Activated gamma-delta T cell (primary cell): Measurements from ENCODE around the gene MRNIP.
A peak's percentile ranks its signal among the peaks of the same experiment; 100 is the strongest.

Experiments used
- DNase-seq: peaks from one replicate; lab custom pipeline; 2025; lab: John Stamatoyannopoulos, UW
- total RNA-seq, 2 donors: gene quantifications; one replicate each; lab custom pipeline; 2026; lab: John Stamatoyannopoulos, UW

MRNIP gene, protein sequence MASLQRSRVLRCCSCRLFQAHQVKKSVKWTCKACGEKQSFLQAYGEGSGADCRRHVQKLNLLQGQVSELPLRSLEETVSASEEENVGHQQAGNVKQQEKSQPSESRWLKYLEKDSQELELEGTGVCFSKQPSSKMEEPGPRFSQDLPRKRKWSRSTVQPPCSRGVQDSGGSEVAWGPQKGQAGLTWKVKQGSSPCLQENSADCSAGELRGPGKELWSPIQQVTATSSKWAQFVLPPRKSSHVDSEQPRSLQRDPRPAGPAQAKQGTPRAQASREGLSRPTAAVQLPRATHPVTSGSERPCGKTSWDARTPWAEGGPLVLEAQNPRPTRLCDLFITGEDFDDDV
- 85.0 to 116 reads per million in 2 donors for total RNA-seq

- peak; percentile 82 for DNase-seq
These were observed at the start of gene MRNIP for GRCh38 chr5:179858586-179859427. Gene MRNIP, minus strand, starts transcription at chr5:179858817. Its CDS starts 21 bp downstream, at chr5:179858796.

GRCh38 chr5:179907556-179908324, 49.1 kb upstream of the MRNIP start, which contains the start of gene TBC1D9B:
Gene TBC1D9B, minus strand, starts transcription at chr5:179907897. Its CDS starts 76 bp downstream, at chr5:179907821.
- peak; percentile 62 for DNase-seq

DNA sequence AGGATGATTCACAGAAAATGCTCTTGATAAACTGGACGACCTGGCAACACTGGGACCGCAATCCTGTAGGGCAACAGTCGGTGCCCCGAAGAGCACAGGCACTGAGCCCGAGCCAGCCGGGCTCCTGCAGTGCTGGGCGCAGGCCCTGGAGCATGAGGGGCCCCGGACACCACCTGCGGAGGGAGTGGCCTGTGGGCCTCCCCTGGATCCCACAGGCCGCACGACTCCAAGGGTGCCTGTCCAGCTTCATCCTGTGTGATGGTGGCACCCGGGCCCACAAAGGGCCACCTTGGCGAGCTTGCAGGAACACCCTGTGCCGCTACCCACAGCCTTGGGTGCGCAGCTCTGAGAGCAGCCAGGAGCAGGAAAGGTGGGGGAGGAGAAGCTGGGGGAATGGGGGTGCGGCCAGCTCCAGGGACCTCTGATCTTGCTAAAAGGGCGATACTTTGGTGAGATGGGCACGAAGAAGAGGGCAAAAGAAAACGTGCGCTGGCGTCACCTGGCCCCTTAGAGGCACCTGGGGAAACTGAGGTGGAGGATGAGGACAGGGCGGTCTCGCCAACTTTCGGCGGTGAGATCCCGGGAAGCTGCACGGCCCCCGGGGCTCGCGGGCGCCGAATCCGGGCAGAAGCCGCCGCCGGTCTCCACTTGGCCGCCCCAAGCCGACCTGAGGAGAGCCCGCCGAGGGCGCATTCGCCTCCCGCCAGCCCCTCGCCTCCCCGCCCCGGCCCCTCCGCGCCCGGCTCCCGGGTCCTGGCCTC, 48.4 kb upstream of the MRNIP start:
- DNase-seq = no peak

GRCh38 chr5:179906294-179906794, 47.7 kb upstream of the MRNIP start:
- DNase-seq = no peak

- DNase-seq = no peak
These were observed 46.5 kb upstream of the MRNIP start for GRCh38 chr5:179905161-179905560.

GRCh38 chr5:179904463-179905160, 46.0 kb upstream of the MRNIP start:
- DNase-seq = no peak

- no peak for DNase-seq
These were observed 44.1 kb upstream of the MRNIP start for GRCh38 chr5:179902763-179903158.

DNA sequence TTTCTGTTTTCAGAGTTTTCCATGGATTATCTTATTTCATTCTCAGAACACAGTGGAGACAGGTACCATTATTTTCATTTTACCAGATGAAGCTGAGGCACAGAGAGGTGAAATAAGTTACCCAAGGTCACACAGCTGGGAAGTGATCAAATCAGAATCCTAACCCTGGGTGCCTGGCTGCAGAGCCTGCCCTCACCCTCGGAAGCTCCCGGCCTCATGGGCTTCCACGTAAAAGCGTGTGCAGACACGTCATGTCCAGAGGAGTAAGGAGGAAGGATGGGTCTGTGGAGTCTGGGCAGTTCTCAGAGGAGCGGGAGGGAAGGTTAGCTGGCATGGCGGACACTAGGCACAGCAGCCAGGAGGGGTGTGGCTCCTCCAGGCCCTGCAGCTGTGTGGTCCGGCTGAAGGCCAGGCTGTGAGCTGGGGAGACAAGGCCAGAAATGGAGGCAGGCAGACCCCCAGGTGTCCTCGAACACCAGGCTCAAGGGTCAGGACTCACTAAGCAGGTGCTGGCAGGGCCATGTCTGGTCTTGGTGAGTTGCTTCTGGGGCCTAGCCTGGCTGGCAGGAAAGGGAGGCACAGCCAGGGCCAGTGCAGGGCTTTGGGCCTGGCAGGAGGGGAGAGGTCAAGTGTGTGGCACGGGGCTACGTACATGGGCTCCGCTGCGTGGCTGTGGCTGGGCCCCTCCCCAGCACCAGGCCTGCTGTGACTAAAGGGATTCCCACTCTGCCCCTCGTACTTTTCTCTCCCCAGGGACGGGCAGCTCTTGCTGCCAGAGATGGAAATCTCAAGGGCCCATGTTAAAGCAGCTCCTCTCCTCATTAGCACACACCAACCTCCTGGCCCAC, 43.5 kb upstream of the MRNIP start:
- DNase-seq = no peak

DNA sequence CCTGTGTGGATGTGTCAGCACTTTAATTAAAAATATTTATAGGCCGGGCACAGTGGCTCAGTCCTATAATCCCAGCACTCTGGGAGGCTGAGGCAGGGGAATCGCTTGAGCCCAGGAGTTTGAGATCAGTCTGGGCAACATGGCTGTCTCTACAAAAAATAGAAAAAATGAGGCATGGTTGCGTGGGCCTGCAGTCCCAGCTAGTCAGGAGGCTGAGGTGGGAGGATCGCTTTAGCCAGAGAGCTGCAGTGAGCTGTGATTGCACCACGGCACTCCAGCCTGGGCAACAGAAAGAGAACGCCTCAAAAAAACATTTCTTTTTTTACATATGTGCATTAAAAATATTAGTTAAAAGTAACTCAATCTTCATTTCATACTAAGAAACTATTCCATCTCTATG, 42.8 kb upstream of the MRNIP start:
- no peak for DNase-seq

DNA sequence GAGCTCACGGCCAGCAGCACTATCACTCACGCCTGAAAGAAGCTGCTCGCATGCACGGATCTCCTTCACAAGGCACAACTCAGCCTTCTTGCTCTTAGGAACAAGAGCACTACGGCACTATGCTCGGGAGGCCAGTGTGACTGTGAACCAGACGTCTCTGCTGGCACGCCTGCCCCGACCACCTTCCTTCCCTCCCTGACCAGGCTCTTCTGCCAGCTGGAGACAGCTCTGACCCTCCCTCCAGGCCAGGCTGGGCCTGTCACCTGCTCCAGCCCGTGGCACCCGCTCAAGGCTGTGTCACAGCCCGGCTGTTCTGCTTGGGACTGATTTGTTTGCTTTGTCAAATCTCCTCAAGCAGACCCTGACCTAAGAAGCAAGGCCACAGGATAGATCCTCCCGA, 42.1 kb upstream of the MRNIP start:
- DNase-seq = no peak

DNA sequence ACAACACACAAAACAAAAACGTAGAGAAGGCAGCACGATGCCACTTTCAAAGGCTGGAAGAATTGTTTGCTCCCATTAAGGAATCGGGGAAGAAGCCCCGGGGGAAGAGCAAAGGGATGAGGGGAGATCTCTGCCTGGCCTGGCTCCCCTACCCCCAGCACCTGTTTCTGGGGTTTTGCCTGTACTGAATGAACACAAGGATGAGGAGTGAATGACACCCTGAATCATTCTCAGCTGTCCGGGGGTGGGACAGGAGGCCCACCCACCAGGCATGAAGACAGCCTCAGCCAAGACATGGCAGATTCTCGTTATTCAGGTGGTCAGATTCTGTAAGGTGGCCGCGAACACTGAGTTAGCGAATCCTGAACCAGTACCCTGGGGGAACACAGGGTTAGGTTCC, 41.6 kb upstream of the MRNIP start:
- DNase-seq = no peak

DNA sequence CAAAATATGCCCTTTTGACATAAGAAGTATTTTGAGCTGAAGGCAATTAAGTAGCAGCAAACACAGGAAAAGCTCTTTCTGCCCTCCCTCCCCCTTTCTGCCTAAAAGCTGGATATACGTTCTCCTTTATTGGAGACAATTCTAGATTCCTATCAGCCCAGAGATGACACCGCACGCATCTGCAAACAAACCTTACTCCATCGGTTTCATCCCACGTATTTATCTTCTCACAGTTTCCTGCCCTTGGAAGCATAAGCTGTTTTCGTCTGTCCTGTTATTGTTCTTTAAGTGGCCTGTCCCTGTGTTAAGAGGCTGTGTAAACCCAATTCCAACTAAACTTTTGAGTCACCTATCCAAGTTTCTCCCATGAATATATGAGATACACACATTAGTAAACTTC, 37.2 kb upstream of the MRNIP start:
- no peak for DNase-seq

- no peak for DNase-seq
These were observed 35.6 kb upstream of the MRNIP start for GRCh38 chr5:179893958-179894895.

DNA sequence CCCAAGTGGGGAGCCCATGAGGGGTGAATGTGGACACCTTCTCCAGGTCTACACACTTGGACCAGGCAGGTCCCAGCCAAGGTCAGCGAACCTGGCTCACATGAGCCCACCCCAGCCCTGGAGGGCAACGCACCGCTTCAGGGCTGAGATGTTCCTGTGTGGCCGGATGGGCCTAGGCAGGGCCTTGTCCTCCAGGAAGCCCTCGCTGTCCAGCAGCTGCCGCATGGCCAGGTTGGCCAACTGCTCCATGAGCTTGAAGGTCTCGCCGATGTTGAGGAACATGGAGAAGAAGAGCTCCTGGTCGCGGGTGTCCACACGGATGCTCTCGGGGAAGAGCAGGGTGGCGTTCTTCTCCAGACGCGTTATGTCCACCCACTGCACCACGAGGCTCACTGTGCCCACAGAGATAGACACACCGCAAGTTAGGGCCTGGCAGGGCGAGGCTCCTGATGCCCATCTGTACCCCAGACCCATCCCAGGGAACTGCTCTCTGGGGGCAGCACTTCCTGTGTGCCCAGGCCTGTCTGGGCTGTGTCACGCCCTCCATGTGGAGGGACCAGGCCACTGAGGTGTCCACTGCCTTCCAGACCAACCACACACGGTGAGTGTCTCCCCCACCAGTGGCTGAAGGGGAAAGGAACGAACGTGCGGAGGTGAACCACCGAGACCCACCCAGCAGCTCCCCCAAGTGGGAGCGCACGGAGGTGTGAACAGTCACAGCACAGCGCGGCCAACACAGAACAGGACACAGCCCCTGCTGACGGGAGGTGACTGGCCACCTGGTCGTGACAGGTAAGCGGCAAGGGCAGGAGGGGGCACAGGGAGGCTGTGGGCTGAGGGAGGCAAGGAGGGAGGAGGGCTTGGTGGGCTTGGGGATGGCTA, 34.7 kb upstream of the MRNIP start:
- DNase-seq = no peak

GRCh38 chr5:179892255-179892654, 33.6 kb upstream of the MRNIP start:
- DNase-seq = no peak

DNA sequence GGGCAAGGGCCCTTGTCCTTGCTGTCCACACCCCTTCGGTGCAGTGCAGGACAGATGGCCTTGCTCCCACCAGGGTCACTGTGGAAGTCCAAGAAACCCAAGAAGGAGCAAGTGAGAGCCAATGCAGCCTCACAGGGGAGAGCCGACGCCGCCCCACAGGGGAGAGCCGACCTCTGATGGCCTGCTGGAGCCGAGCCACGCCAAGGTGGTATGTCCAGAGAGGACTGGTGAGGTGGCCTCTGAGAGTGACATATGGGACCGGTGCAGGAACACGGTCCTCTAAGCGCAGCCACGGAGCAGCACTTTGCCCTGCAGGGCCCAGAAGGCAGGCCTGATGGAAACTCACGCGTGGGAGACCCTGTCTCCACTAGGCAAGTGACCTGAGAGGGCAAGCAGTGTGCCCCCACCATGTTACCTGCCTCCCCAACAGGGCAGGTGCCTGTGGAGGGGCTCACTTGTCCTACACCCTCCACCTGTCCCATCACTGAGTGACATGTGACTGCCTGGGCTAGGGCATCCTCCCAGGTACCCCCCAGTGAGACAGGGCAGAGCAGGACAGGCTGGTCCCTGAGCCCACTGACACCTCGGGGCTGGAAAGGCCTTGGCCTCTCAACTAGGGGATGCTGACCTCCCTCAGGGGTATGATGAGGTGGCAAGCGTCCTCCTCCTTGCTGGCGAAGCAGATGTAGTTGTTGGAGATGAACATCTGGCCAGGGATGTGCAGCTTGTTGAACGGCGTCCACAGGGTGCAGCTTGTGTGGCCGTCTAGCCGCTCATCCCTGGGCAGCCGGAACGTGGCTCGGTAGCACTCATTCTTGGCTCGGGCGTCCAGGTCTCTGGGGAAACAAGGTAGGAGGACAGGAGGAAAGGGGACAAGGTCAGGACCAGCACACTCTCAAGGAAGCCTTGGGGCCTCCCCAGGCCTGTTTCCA, 32.4 kb upstream of the MRNIP start:
- no peak for DNase-seq
